LHCN-M2 (cell line): ENCODE results near the gene EBP. TPM values are rescaled to one million over a fixed set of nuclear protein-coding genes. Genes with fewer than 3 reads are reported as not detected.
"Not testable (repeated sequence)": the region's sequence is repeated elsewhere in the genome, so short reads cannot be mapped to it uniquely, and the experiment has no call there.

Experiments used
- DNase-seq: peaks from one replicate; pipeline ENCODE4 v3.0.0-alpha.2; 2012; ENCODE audit warnings: low read depth
- total RNA-seq: library from RNA; depleted of rRNA; stranded (reverse); fragments of >200 nt; gene quantifications from 2 replicates; pipeline ENCODE4 v1.2.3, GENCODE V29; 2014

EBP gene
- total RNA-seq, 1 experiment from 2014 or later, result 41.8 TPM

- DNase-seq, result peak; percentile 68
Measured at GRCh38 chrX:48493890-48494364, 27.7 kb upstream of the EBP start.

GRCh38 chrX:48496660-48497059 is 24.9 kb upstream of the EBP start:
- peak; percentile 45 for DNase-seq

- no peak for DNase-seq
Measured at GRCh38 chrX:48497871-48498270, 23.7 kb upstream of the EBP start.

- DNase-seq, result peak; percentile 88
Measured at GRCh38 chrX:48498374-48498809, 23.2 kb upstream of the EBP start.

GRCh38 chrX:48504261-48504660 is 17.3 kb upstream of the EBP start:
- no peak for DNase-seq

GRCh38 chrX:48505481-48505880 is 16.1 kb upstream of the EBP start:
- no peak for DNase-seq

GRCh38 chrX:48507246-48507645 is 14.4 kb upstream of the EBP start:
- DNase-seq, result no peak

- peak; percentile 71 for DNase-seq
Measured at GRCh38 chrX:48508400-48509244, 13.0 kb upstream of the EBP start, which contains the start of gene PORCN. PORCN (plus strand) TSS chrX:48508992; CDS start chrX:48509821, 829 bp downstream.

GRCh38 chrX:48509245-48509590 is 12.4 kb upstream of the EBP start:
- no peak for DNase-seq

- DNase-seq, result no peak
Measured at GRCh38 chrX:48509619-48510018, 12.0 kb upstream of the EBP start.

- DNase-seq, result no peak
Measured at GRCh38 chrX:48511560-48511959, 10.0 kb upstream of the EBP start.

GRCh38 chrX:48512371-48512935 is 9.2 kb upstream of the EBP start:
- DNase-seq, result no peak

- no peak for DNase-seq
Measured at GRCh38 chrX:48513670-48514069, 7.9 kb upstream of the EBP start.

GRCh38 chrX:48514126-48514806 is 7.3 kb upstream of the EBP start:
- DNase-seq, result no peak

GRCh38 chrX:48514868-48515460 is 6.6 kb upstream of the EBP start:
- DNase-seq, result no peak

- no peak for DNase-seq
Measured at GRCh38 chrX:48515842-48516241, 5.8 kb upstream of the EBP start.

- DNase-seq, result no peak
Measured at GRCh38 chrX:48516285-48516684, 5.3 kb upstream of the EBP start.

- DNase-seq, result no peak
Measured at GRCh38 chrX:48516987-48517386, 4.6 kb upstream of the EBP start.

- DNase-seq, result not testable (repeated sequence)
Measured at GRCh38 chrX:48519481-48519880, 2.1 kb upstream of the EBP start.

GRCh38 chrX:48520455-48520854 is 1.2 kb upstream of the EBP start:
- DNase-seq, result no peak

GRCh38 chrX:48520976-48521352 is 644 bp upstream of the EBP start:
- no peak for DNase-seq

- no peak for DNase-seq
Measured at GRCh38 chrX:48522291-48522690, 683 bp downstream of the EBP start.
